GM19455 (cell line): Measurements from ENCODE around the gene NXF2B.
"Not testable (repeated sequence)": the region's sequence is repeated elsewhere in the genome, so short reads cannot be mapped to it uniquely, and the experiment has no call there.

Experiments used
- ATAC-seq: cut with Tn5 transposase; IDR thresholded peaks from one replicate; pipeline ENCODE4 v1.9.1; 2021; ENCODE audit not compliant: unreplicated experiment

The NXF2B gene, protein sequence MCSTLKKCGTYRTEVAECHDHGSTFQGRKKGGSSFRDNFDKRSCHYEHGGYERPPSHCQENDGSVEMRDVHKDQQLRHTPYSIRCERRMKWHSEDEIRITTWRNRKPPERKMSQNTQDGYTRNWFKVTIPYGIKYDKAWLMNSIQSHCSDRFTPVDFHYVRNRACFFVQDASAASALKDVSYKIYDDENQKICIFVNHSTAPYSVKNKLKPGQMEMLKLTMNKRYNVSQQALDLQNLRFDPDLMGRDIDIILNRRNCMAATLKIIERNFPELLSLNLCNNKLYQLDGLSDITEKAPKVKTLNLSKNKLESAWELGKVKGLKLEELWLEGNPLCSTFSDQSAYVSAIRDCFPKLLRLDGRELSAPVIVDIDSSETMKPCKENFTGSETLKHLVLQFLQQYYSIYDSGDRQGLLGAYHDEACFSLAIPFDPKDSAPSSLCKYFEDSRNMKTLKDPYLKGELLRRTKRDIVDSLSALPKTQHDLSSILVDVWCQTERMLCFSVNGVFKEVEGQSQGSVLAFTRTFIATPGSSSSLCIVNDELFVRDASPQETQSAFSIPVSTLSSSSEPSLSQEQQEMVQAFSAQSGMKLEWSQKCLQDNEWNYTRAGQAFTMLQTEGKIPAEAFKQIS

DNA sequence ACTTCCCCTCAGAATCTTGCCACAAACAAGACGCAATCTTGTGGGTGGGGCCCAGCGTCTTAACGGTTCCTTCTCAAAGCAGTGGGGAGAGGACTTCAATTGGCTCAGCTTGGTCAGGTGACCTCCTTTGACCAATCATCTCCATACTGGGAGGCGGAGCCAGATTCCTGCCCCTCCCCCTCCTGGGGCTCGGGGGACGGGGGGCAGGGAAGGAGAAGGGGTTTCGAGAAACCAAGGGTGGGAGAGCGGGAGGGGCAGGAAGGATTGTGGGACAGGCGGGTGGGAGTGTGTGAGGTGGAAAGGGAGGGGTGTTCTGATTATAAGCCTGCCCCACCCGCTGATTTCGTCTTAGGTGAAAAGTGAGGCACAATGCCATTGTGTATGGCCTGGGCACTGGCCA, at the start of gene NXF2B:
Gene NXF2B, minus strand, starts transcription at position 101 of the 400 bp plus-strand sequence. CDS start 59,972 bp downstream, outside the sequence.
- ATAC-seq, result not testable (repeated sequence)

DNA sequence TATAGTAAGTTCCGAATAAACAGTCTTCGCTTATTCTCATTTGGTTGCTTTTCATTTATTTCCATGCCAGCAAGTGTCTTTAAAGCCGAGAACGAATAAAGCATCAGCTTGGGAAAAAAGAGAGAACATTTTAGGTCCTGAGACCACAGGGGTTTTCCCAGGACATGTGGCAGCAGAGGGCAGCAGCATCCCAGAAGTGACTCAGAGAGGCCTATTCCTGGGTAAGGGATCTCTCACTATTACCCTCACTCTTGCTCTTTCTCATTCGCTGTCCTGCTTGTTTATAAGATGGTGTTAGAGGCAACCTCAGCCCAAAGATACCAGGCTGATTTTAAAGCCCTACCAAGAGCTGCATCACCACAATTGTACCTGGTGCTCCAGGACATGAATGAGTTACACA, 39.0 kb upstream of the NXF2B start:
- ATAC-seq, result not testable (repeated sequence)

DNA sequence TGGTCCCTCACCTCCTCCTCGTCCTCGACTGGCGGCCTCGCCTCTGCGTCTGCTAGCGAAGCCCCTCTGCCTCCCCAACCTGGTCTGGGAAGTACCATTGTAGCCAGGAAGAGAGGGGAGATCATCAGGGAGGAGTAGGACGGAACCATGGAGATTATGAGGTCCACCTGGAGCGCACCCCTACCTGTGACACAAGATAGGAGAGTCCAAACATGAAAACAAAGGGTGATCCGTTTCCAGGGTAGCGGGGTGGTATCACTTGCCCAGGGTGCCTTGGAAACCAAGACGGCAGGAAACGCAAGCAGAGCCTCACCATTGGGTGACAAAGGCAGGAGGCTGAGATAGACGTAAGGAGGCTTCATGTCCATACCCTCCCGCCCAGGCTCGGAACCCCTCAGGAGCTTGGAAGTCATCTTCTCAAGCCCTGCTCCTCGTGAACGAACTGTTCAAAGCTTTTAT, 32.0 kb upstream of the NXF2B start, which contains the start of gene TCP11X2:
Gene TCP11X2, minus strand, starts transcription at position 51 of the 459 bp plus-strand sequence.
- ATAC-seq, result not testable (repeated sequence)

DNA sequence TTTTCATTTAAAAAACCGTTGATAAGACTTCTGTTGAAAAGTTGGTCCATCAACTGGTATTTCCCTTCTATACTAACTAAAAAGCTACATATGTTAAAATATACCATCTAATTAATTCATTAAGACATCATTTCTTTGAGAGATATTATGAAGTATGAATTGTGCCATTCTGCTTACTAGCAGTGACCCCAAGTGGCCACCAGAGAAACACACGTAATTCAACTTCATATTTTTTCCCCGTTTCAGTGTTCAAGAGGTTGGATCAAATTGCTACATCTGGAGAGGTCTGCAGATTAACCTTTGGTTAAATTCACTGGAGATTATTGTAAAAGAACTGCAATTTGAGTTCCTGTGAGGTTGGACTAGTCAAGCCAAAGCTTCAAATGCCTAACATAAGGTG, 30.4 kb upstream of the NXF2B start:
- ATAC-seq, result not testable (repeated sequence)

DNA sequence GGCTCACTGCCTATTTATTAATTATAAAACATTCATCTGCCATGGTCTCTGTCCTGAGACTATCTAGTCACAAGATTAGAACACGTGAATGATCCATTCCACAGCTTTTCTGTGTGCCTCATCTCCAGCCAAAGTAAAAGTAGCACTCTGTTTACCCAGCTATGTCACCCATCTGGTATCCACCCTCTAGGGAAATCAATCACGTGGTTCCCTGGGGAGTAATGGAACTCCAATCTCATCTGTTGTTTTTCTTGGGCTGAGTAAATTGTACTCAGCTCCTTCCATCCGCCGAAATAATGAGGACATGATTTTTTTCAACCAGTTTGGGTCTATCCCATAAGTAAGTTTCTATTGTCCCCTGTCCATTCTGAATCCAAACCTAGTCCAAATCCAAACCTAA, 18.8 kb upstream of the NXF2B start:
- not testable (repeated sequence) for ATAC-seq

DNA sequence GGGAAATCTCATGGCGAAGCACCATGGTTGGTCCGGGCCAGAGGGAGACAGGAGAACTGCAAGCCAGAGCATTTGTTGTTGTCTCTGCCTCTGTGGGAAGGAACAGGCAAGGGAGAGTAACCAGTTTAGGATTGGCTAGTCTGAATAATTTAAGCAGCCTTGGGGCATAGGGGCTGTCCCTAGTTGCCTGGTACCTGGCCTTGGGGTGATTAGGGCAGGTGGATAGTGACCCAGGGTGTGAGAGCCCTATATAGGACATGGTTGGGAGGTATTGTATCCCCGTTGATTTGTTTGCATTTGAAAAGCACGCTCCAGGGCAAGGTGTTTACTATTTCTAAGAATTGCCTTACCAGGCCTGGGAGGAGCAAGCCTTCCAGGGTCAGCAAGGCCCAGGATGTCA, 25.3 kb downstream of the NXF2B start:
- ATAC-seq, result not testable (repeated sequence)

DNA sequence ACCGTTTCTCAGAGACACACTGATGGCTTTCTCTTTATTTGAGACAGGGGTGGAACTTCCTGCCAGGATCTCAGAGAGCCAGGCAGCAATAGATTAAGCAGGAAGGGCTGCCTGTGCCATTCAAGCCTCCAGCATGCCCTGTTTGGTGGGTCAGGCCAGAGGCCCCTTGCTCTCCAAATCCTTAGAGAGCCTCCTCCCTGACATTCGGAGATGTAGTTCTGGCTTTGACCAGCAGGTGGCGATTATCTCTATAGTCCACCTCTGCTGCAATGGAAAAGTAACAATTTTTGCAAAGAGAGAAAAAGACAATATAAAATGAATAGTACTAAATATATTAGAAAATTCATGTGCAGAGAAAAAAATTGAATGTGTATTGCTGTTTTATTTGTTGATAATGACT, 93.9 kb downstream of the NXF2B start:
- peak; percentile 64 for ATAC-seq

DNA sequence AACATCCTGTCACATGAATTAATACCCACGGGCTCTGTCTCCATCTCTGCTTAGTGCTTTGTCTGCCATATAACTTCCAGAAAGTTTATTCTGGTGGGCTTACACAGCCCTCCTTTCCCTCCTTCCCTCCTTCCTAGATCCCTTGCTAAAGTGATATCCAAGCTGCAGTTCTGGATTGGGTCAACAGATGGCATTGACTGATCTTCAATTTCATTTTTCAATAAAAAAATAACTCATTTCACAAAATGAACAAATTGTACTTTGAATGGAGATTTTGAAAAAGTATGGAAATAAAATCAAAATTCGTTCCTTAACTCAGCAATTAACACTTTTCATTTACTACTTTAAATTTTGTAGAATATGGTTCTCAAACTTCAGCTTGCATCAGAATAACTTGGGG, 97.9 kb downstream of the NXF2B start:
- no peak for ATAC-seq

DNA sequence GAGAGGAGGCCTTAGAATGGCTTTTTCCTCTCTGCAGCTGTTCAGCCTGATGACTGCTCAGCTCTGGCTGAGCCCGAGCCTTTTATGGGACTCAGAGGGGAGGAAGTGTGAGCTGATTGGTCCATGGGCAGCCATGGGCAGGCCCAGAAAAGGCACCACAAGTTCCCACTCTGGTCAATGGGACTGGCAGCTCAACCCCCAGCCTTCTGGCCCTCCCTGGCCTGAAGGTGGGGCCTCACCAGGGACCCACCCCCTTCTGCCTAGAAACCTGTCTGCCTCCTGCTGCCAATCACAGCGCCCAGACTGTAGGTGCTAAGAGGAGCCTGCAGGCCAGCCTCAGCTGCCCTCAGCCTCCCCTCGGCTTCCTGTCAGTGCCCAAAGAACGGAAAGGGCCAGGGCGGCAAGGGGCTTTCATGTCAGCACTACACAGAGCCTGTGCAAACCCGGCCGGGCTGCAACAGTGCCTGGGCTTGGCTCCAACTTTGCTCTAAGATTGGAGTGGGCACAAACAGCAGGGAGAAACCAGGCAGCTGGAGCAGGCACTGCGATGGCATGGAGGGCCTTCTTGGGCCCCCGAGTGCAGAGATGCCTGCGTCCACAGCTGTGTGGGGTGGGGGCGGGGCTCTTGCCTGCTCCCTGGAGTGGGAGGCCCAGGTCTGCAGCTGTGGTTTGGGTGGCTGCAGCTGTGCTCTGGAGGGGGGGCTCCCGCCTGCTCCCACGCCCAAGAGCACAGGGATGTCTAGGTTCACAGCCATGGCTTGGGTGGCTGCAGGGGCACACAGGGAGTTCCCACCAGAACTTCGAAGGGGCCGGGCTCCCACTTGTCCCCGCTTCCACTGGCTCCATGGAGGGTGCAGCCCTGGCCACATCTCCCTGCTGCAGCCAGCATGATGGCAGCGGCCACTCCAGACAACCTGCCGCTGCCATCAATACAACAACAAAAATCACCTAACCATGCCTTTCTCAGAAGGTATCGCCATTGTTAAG, 100.2 kb downstream of the NXF2B start:
- ATAC-seq, result no peak

DNA sequence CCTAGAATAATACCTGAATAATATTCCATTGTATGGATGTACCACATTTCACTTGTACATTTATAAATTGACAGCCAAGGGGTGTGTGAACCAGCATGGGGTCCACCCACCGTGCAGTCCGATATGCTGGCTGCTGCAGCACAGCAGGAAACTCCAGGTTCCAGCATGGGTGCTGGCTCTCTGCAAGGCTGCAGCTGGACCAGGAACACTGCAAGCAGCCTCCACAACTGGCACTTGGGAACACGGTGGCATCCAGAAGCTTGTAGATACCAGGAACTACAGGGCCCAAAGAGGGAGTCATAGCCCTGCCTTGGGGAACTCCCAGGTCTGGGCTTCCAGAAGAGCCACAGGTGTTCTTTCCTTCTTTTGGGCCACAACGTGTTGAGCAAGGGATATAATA, 101.6 kb downstream of the NXF2B start:
- no peak for ATAC-seq
